ENCODE data around the gene MPHOSPH8.
A peak's percentile ranks its signal among the peaks of the same experiment; 100 is the strongest.

- TF ChIP-seq CTCF (IDR thresholded peaks at IDR 0.05) (peak in 1 of 4 experiments; percentile 3), POLR2A (IDR thresholded peaks at IDR 0.05) (no peak)
Observed at GRCh38 chr13:19632915-19633478, 462 bp upstream of the MPHOSPH8 start.
